HepG2 (cell line): ENCODE results near the gene SYT8. TPM values are rescaled to one million over a fixed set of nuclear protein-coding genes. Genes with fewer than 3 reads are reported as not detected.

Experiments used
- FOXA1 ChIP-seq, 2 experiments: fragments of 450-650 bp in 1 of 2; sonication (generic) in 1 of 2; formaldehyde crosslinking in 1 of 2; IDR thresholded peaks; 2 replicates each; pipeline versions ENCODE4 v1.4.0 to v1.6.1; 2016 to 2020; ENCODE audit warnings: missing genetic modification reagents in 1 of 2
- KDM2A ChIP-seq: sonication (generic); formaldehyde crosslinking; IDR thresholded peaks from 2 replicates; pipeline ENCODE4 v1.4.0; 2020; ENCODE audit warnings: low read depth, missing genetic modification reagents, borderline replicate concordance
- SMAD1 ChIP-seq: sonication (generic); formaldehyde crosslinking; IDR thresholded peaks from 2 replicates; pipeline ENCODE4 v1.4.0; 2020; ENCODE audit warnings: missing genetic modification reagents, low read depth, mild to moderate bottlenecking, borderline replicate concordance
- ZBTB3 ChIP-seq: sonication (generic); formaldehyde crosslinking; IDR thresholded peaks from 2 replicates; pipeline ENCODE4 v1.4.0; 2020; ENCODE audit warnings: low read depth, mild to moderate bottlenecking, moderate library complexity, missing genetic modification reagents, borderline replicate concordance
- ZNF234 ChIP-seq: sonication (generic); formaldehyde crosslinking; conservative IDR thresholded peaks from 2 replicates; pipeline ENCODE4 v1.5.1; 2020; ENCODE audit warnings: mild to moderate bottlenecking, missing genetic modification reagents
- ZNF446 ChIP-seq: sonication (generic); formaldehyde crosslinking; IDR thresholded peaks from 2 replicates; pipeline ENCODE4 v1.5.0; 2020; ENCODE audit warnings: mild to moderate bottlenecking, missing genetic modification reagents
- ZNF724P ChIP-seq: sonication (generic); formaldehyde crosslinking; IDR thresholded peaks from 2 replicates; pipeline ENCODE4 v1.8.0; 2022; ENCODE audit warnings: missing genetic modification reagents, borderline replicate concordance
- polyA plus RNA-seq, 8 experiments: library from polyadenylated mRNA; depleted of rRNA in 3 of 8; stranded (reverse) in 7 of 8; unstranded in 1 of 8; fragments of >200 nt; fragmentation: Illumina TruSeq in 4 of 8; extraction: Trizol in 4 of 8; gene quantifications; 2 replicates each; pipeline versions ENCODE4 v1.2.1 to v1.2.3, GENCODE V29; 2011 to 2016; ENCODE audit warnings: low read depth in 4 of 8, missing spikeins in 1 of 8, mixed read lengths in 1 of 8; ENCODE audit not compliant: insufficient read depth in 1 of 8
- total RNA-seq, 5 experiments: library from RNA; depleted of rRNA; stranded (reverse); fragments of >200 nt; fragmentation: Illumina TruSeq; extraction: Trizol; gene quantifications; 2 replicates each; pipeline ENCODE4 v1.2.3, GENCODE V29; 2016; ENCODE audit warnings: low read depth in 1 of 5
- TF ChIP-seq, protein P1 (sequence below): sonication (generic); formaldehyde crosslinking; IDR thresholded peaks from 2 replicates; pipeline ENCODE4 v1.8.1; 2022; ENCODE audit warnings: low read depth, mild to moderate bottlenecking, missing genetic modification reagents
- TF ChIP-seq, protein P2 (sequence below): sonication (generic); formaldehyde crosslinking; conservative IDR thresholded peaks from 2 replicates; pipeline ENCODE4 v1.8.1; 2023; ENCODE audit warnings: missing genetic modification reagents
- TF ChIP-seq, protein P3 (sequence below): sonication (generic); formaldehyde crosslinking; IDR thresholded peaks from 2 replicates; pipeline ENCODE4 v1.9.0; 2021; ENCODE audit warnings: missing genetic modification reagents, borderline replicate concordance

Gene SYT8
- total and polyA plus RNA-seq, 2 of the 13 experiments (the other 11 are each of a cell fraction or from before 2014, with no cell fraction given): 0.60 to 2.3 TPM

DNA sequence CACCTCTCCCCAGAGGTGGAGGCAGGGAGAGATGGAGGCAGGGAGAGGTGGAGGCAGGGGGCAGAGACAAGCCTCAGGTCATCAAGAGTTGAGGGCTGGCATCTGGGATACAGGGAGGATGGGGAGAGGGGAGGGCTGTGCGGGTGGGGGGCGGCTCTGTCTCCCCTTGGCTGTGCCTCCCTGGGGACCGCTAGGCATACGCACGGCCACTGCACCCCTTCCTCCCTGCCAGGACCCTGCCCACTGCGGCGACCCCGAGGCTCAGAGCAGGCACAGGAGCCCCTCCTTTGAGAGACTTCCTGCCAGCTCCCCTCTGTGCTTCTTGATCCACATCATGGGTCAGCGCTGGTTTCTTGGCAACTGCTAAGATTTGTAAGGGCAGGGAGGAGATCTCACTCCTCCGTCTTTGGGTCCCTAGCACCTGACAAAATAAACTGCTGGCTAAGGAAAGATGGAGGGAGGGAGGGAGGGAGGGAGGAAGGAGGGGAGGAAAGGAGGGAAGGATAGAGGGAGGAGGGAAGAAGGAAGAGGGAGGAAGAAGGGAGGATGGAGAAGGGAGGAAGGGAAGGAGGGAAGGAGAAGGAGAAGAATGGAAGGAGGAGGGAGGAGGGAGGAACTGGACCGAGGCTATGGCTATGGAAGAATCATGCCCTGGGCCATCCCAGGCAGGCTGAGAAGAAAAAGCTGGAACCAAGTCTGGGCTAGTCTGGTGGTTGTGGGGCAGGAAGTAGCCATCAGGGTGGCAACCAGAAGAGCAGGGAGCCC lies 38.4 kb downstream of the SYT8 start (continued):
- TF ChIP-seq, protein P1, sequence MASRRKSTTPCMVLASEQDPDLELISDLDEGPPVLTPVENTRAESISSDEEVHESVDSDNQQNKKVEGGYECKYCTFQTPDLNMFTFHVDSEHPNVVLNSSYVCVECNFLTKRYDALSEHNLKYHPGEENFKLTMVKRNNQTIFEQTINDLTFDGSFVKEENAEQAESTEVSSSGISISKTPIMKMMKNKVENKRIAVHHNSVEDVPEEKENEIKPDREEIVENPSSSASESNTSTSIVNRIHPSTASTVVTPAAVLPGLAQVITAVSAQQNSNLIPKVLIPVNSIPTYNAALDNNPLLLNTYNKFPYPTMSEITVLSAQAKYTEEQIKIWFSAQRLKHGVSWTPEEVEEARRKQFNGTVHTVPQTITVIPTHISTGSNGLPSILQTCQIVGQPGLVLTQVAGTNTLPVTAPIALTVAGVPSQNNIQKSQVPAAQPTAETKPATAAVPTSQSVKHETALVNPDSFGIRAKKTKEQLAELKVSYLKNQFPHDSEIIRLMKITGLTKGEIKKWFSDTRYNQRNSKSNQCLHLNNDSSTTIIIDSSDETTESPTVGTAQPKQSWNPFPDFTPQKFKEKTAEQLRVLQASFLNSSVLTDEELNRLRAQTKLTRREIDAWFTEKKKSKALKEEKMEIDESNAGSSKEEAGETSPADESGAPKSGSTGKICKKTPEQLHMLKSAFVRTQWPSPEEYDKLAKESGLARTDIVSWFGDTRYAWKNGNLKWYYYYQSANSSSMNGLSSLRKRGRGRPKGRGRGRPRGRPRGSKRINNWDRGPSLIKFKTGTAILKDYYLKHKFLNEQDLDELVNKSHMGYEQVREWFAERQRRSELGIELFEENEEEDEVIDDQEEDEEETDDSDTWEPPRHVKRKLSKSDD: no peak
- no peak for TF ChIP-seq SMAD1 (CRISPR knock-in tag)
- TF ChIP-seq ZBTB3: no peak
- TF ChIP-seq ZNF724P (CRISPR knock-in tag): no peak
- no peak for TF ChIP-seq KDM2A
- no peak for TF ChIP-seq ZNF234 (CRISPR knock-in tag)
- TF ChIP-seq FOXA1 (IDR thresholded peaks at IDR 0.05): no peak
- no peak for TF ChIP-seq FOXA1 (CRISPR knock-in tag; IDR thresholded peaks at IDR 0.05)
- TF ChIP-seq, protein P2, sequence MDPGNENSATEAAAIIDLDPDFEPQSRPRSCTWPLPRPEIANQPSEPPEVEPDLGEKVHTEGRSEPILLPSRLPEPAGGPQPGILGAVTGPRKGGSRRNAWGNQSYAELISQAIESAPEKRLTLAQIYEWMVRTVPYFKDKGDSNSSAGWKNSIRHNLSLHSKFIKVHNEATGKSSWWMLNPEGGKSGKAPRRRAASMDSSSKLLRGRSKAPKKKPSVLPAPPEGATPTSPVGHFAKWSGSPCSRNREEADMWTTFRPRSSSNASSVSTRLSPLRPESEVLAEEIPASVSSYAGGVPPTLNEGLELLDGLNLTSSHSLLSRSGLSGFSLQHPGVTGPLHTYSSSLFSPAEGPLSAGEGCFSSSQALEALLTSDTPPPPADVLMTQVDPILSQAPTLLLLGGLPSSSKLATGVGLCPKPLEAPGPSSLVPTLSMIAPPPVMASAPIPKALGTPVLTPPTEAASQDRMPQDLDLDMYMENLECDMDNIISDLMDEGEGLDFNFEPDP (CRISPR knock-in tag): no peak
- TF ChIP-seq, protein P3, sequence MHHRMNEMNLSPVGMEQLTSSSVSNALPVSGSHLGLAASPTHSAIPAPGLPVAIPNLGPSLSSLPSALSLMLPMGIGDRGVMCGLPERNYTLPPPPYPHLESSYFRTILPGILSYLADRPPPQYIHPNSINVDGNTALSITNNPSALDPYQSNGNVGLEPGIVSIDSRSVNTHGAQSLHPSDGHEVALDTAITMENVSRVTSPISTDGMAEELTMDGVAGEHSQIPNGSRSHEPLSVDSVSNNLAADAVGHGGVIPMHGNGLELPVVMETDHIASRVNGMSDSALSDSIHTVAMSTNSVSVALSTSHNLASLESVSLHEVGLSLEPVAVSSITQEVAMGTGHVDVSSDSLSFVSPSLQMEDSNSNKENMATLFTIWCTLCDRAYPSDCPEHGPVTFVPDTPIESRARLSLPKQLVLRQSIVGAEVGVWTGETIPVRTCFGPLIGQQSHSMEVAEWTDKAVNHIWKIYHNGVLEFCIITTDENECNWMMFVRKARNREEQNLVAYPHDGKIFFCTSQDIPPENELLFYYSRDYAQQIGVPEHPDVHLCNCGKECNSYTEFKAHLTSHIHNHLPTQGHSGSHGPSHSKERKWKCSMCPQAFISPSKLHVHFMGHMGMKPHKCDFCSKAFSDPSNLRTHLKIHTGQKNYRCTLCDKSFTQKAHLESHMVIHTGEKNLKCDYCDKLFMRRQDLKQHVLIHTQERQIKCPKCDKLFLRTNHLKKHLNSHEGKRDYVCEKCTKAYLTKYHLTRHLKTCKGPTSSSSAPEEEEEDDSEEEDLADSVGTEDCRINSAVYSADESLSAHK (CRISPR knock-in tag): no peak
- TF ChIP-seq ZNF446 (CRISPR knock-in tag): no peak
